Measurements from ENCODE around the gene SNURF. TPM values are rescaled to one million over a fixed set of nuclear protein-coding genes. Genes with fewer than 3 reads are reported as not detected.

Gene SNURF
- total and polyA plus RNA-seq, 9 of the 15 experiments (the other 6 are each of a cell fraction or from before 2014, with no cell fraction given), result 0.35 to 0.83 TPM; not detected in 7

GRCh38 chr15:24977686-24978085 is 22.9 kb downstream of the SNURF start:
- H3K27ac ChIP-seq (ENCODE audit: extremely low read depth, low read depth, low read length), result no peak overlapping the region
- H3K9ac ChIP-seq (ENCODE audit: insufficient read depth in 1 of 2, low read depth in 2 of 2, low read length in 2 of 2), result no peak overlapping the region
- no peaks in the 10 kb centered on the region for H3K27me3 ChIP-seq (ENCODE audit: control insufficient read depth in 2 of 2, insufficient read depth in 2 of 2, low read length in 2 of 2)
- DNase-seq (ENCODE audit: extremely low read depth in 1 of 4, low spot score in 3 of 4), result no peak
- H3K4me2 ChIP-seq (ENCODE audit: insufficient read depth, low read length), result no peak overlapping the region
- H4K20me1 ChIP-seq (replicated peaks; ENCODE audit: control insufficient read depth, insufficient read depth, low read length), result no peaks in the 10 kb centered on the region
- ATAC-seq, result no peak
- H3K9me3 ChIP-seq (replicated peaks; ENCODE audit: control insufficient read depth, insufficient read depth, low read depth, low read length), result no peaks in the 10 kb centered on the region
- H3K4me1 ChIP-seq (replicated peaks in 1 of 2; ENCODE audit: control insufficient read depth in 2 of 2, insufficient read depth in 2 of 2, low read length in 2 of 2), result no peaks in the 10 kb centered on the region
- intact Hi-C loops (cut with micrococcal nuclease) (no loop called here), in situ Hi-C loops (cut with MboI) (no loop called here)
- H2AFZ ChIP-seq (ENCODE audit: low read depth, low read length), result no peak overlapping the region
- no peaks in the 10 kb centered on the region for H3K9me1 ChIP-seq (ENCODE audit: control insufficient read depth, insufficient read depth, low read length)
- no TSS peak for BruUV-seq (replicated peaks)
- ChIA-PET POLR2A (no interaction called here), CTCF (ENCODE audit: low intra/inter-chr PET ratio) (no interaction called here)
- FAIRE-seq, result no peak
- no peaks in the 10 kb centered on the region for H3K79me2 ChIP-seq (ENCODE audit: control insufficient read depth, insufficient read depth, low read length)
- WGBS (ENCODE audit: insufficient coverage, low coverage, missing lambda C conversion rate), result 0% methylated on average over 9 of the region's 9 CpGs
- no peaks in the 10 kb centered on the region for H3K36me3 ChIP-seq (ENCODE audit: control insufficient read depth, insufficient read depth, low read length)
- H3K4me3 ChIP-seq, result no peak overlapping the region
- TF ChIP-seq PRMT5 (CRISPR knock-in tag; IDR thresholded peaks at IDR 0.05) (no peak), ZNF707 (CRISPR knock-in tag; conservative IDR thresholded peaks at IDR 0.05) (no peak), TEAD1 (CRISPR knock-in tag; IDR thresholded peaks at IDR 0.05) (no peak), ZBTB7A (IDR thresholded peaks at IDR 0.05; ENCODE audit: borderline replicate concordance, control insufficient read depth, low read depth, low read length) (no peak), CHAMP1 (IDR thresholded peaks at IDR 0.05) (no peak), FOXA3 (CRISPR knock-in tag; conservative IDR thresholded peaks at IDR 0.05 in 1 of 2, IDR thresholded peaks at IDR 0.05 in 1 of 2) (no peak), FOXJ3 (CRISPR knock-in tag; IDR thresholded peaks at IDR 0.05) (no peak), JUNB (CRISPR knock-in tag; conservative IDR thresholded peaks at IDR 0.05) (no peak)

Measured in K562 (cell line).